ENCODE measurements around the gene ENO1. TPM values are rescaled to one million over a fixed set of nuclear protein-coding genes. Genes with fewer than 3 reads are reported as not detected.

Gene ENO1
- polyA plus RNA-seq, 1 donor from 2014 or later: 728 TPM

- Mint-ChIP-seq H3K27ac (no peak overlapping the region), H3K27me3 (no peaks in the 10 kb centered on the region), H3K4me1 (peaks cover 11 to 17% (median 15%) of the 10 kb centered on the region in 3 donors), H3K9me3 (no peaks in the 10 kb centered on the region), H3K36me3 (peaks cover 7% of the 10 kb centered on the region), H3K4me3 (peak overlapping the region in 2 of 4 donors; percentile 12 to 35)
Measured at GRCh38 chr1:8870103-8870502, 8.4 kb downstream of the ENO1 start.

DNA sequence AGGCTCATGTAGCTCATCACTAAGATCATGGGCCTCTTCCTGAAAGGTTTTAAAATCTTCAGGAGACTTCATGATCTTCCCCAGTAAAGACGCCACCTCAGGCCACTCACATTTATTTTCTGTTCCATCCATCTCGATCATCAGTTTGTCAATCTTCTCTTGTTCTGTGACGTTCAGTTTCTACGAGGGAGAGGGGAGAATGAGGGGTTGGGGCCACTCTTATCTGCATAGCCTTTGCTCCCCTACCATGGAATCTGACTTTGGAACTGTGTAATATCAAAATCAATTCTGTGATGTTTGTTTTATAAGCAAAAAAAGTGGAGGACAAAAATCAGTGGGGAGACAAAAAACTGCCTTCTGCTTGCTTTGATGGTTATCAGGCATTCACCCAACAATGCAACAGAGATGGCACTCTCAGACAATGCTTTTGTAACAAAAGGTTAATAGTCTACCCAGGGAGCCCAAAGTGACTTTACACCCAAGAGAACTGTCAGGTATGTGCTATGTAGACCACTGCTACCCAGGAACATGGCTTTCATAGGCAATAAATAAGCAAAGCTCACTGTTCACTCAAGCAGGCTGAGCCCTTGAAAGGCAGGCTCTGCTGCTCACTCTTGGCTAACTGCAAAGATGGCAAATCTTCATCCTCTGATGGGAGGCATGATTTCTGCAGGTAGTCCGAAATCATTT lies 10.5 kb downstream of the ENO1 start:
- Mint-ChIP-seq H3K4me3 (no peak overlapping the region), H3K4me1 (peaks cover 3 to 10% (median 5%) of the 10 kb centered on the region in 3 donors), H3K27ac (no peak overlapping the region), H3K27me3 (no peaks in the 10 kb centered on the region), H3K36me3 (peaks cover 7% of the 10 kb centered on the region), H3K9me3 (no peaks in the 10 kb centered on the region)

DNA sequence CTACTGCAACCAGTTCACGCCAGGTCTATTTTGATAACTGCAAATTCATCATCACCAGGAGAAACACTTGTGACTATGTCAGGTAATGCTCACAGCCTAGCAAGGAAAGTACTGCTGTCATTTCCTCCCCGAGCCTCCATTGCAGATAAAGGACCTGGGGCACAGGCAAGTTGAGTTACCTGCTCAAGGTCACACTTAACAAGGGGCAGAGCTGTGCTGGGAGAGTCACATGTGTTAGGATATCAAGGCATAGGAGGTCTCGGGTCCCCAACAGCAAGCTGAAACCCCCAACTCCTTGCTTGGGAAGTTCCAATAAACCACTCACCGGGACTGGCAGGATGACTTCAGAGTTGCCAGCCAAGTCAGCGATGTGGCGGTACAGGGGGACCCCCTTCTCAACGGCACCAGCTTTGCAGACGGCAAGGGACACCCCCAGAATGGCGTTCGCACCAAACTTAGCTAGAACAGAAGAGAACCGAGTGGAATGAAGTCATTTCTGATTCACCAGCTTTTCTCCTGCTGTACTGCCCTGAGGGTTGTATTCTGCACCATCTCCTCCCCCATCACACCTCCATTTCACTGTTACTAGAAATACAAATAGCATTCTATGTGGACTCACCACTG lies 11.6 kb downstream of the ENO1 start:
- H3K36me3 Mint-ChIP-seq: peaks cover 9% of the 10 kb centered on the region

DNA sequence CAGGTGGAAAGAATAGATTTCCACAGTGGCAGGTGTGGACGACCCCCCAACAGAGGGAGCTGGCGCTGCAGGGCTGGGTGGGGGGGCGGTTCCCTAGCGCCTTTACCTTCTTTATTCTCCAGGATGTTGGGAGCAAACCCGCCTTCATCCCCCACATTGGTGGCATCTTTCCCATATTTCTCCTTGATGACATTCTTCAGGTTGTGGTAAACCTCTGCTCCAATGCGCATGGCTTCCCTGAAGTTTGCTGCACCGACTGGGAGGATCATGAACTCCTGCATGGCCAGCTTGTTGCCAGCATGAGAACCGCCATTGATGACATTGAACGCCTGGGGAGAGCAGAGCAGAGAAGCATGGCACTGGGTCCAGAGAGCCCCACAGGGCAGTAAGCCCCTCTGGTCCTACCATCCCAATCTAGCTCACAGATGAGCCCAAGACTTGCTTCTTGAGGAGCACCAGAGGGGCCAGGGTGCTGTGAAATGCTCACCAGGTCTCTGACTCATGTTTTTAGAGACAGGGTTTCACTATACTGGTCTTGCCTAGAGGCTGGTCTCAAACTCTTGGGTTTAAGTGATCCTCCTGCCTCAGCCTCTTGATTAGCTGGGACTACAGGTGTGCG lies 12.2 kb downstream of the ENO1 start:
- no peak overlapping the region for H3K4me3 Mint-ChIP-seq
- peaks cover 9% of the 10 kb centered on the region for H3K36me3 Mint-ChIP-seq
- no peaks in the 10 kb centered on the region for H3K9me3 Mint-ChIP-seq
- no peaks in the 10 kb centered on the region for H3K27me3 Mint-ChIP-seq
- peak overlapping the region in 1 of 3 donors; percentile 31 for H3K27ac Mint-ChIP-seq
- peaks cover 1 to 4% (median 1%) of the 10 kb centered on the region in 3 donors for H3K4me1 Mint-ChIP-seq

More for the DNA sequence above, 11.6 kb downstream of the ENO1 start:
- H3K27ac Mint-ChIP-seq: peak overlapping the region in 2 of 3 donors; percentile 31 to 53
- H3K4me1 Mint-ChIP-seq: peaks cover 1 to 4% (median 1%) of the 10 kb centered on the region in 3 donors
- H3K9me3 Mint-ChIP-seq: no peaks in the 10 kb centered on the region
- no peaks in the 10 kb centered on the region for H3K27me3 Mint-ChIP-seq
- no peak overlapping the region for H3K4me3 Mint-ChIP-seq

GRCh38 chr1:8864713-8865344 lies 13.7 kb downstream of the ENO1 start:
- H3K27me3 Mint-ChIP-seq: no peaks in the 10 kb centered on the region
- peaks cover 10% of the 10 kb centered on the region for H3K36me3 Mint-ChIP-seq
- H3K9me3 Mint-ChIP-seq: no peaks in the 10 kb centered on the region
- peaks cover 1 to 4% (median 3%) of the 10 kb centered on the region in 3 donors for H3K4me1 Mint-ChIP-seq
- H3K27ac Mint-ChIP-seq: no peak overlapping the region
- no peak overlapping the region for H3K4me3 Mint-ChIP-seq

DNA sequence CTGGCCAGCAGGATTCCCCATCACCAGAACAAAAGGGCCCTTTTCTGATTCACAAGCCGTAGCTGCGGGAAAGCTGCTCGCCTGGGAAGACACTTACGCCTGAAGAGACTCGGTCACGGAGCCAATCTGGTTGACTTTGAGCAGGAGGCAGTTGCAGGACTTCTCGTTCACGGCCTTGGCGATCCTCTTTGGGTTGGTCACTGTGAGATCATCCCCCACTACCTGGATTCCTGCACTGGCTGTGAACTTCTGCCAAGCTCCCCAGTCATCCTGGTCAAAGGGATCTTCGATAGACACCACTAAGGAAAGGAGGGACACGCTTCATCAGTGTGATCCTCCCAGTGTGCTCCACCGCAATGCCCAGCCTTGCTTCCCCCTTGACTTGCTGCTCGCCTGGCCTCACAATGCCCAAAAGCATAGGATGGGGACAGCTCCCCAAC lies 14.7 kb downstream of the ENO1 start:
- Mint-ChIP-seq H3K4me1 (peaks cover 6 to 7% (median 6%) of the 10 kb centered on the region in 3 donors), H3K4me3 (no peak overlapping the region), H3K27ac (peak overlapping the region in 2 of 3 donors; percentile 56 to 67), H3K9me3 (no peaks in the 10 kb centered on the region), H3K27me3 (no peaks in the 10 kb centered on the region), H3K36me3 (peaks cover 9% of the 10 kb centered on the region)

GRCh38 chr1:8863138-8863537 lies 15.3 kb downstream of the ENO1 start:
- Mint-ChIP-seq H3K27ac (no peak overlapping the region), H3K4me3 (no peak overlapping the region), H3K27me3 (no peaks in the 10 kb centered on the region), H3K36me3 (peaks cover 9% of the 10 kb centered on the region), H3K4me1 (peaks cover 6 to 10% (median 7%) of the 10 kb centered on the region in 3 donors), H3K9me3 (no peaks in the 10 kb centered on the region)

DNA sequence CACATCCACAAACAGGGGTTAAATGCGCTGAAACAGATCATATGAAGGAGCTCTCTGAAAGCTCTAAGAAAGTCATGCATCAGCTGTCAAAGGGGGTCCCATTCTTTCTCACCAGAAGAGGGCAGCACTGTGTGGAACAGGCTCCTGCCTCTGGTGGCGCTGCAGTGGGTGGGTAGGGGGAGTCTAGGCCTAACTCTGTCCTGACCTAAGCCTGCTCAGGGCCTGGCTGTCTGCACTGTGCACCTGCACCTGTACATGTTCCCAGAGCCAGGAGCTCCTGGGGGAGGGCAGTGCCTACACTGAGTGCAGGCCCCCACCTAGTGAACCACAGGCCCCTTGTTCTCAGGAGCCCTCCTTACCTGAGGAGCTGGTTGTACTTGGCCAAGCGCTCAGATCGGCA lies 16.0 kb downstream of the ENO1 start:
- no peaks in the 10 kb centered on the region for H3K27me3 Mint-ChIP-seq
- peaks cover 6 to 10% (median 7%) of the 10 kb centered on the region in 3 donors for H3K4me1 Mint-ChIP-seq
- H3K27ac Mint-ChIP-seq: no peak overlapping the region
- H3K9me3 Mint-ChIP-seq: no peaks in the 10 kb centered on the region
- H3K4me3 Mint-ChIP-seq: no peak overlapping the region
- peaks cover 9% of the 10 kb centered on the region for H3K36me3 Mint-ChIP-seq

DNA sequence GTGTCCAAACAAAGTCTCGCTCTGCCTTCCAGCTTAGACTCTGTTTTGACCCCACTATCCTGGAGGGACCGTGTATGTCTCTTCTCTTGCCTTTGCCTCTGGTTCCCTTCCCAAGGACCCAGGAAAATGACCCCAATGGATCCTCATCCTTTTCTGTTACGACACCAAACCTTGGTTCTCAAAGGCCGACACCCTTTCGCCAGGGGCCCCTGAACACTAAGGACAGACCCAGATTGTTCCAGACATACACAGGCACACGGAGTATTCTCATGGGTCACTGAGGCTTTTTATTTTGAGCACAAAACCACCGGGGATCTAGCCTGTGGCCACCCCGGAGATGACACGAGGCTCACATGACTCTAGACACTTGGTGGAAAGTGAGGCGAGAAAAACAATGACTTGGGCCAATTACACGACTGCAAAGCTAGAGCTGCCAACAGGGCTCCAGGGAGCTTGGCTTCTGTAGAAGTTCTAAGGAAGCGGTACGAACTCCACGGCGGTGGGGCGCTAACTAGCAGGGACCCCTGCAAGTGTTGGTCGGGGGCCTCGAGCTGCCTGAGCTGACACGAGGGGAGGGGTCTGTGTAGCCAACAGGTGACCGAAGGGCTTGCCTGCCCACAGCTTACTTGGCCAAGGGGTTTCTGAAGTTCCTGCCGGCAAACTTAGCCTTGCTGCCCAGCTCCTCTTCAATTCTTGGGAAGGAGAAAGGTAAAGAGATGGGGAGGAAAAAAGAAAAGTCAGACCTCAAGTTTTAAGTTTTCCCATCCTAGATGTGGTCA lies 17.6 kb downstream of the ENO1 start:
- H3K27ac Mint-ChIP-seq: peak overlapping the region in 1 of 3 donors; percentile 43
- H3K27me3 Mint-ChIP-seq: no peaks in the 10 kb centered on the region
- H3K4me1 Mint-ChIP-seq: peaks cover 6 to 10% (median 7%) of the 10 kb centered on the region in 3 donors
- peaks cover 9% of the 10 kb centered on the region for H3K36me3 Mint-ChIP-seq
- no peaks in the 10 kb centered on the region for H3K9me3 Mint-ChIP-seq
- H3K4me3 Mint-ChIP-seq: no peak overlapping the region

DNA sequence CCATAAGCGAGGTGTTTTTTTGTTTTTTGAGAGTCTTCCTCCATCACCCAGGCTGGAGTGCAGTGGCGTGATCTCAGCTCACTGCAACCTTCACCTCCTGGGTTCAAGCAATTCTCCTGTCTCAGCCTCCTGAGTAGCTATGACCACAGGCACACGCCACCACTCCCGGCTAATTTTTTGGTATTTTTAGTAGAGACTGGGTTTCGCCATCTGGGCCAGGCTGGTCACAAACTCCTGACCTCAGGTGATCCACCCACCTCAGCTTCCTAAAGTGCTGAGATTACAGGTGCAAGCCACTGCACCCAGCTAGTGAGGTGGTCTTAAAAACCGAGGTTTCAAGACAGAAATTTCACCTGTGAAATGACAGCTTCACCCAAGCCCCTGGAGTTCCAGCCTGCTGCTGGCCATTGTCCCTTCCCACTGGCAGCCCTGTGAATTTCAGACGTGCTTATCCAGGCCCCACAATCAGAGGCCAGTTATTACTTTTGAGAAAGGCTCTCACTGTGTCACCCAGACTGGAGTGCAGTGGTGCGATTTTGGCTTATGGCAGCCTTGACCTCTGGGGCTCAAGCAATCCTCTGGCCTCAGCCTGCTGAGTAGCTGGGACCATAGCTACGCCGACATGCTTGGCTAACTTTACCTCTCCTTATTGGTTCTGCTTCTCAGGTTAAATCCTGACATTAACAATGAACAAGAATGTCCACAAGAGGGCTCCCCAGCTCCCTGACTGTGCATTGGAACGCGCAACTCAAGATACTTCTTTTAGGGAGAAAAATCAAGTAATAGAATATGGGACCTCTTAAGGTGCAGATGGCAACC lies 19.4 kb downstream of the ENO1 start:
- H3K36me3 Mint-ChIP-seq: peaks cover 9% of the 10 kb centered on the region
- H3K4me1 Mint-ChIP-seq: peaks cover 6 to 10% (median 7%) of the 10 kb centered on the region in 3 donors
- no peaks in the 10 kb centered on the region for H3K9me3 Mint-ChIP-seq
- H3K4me3 Mint-ChIP-seq: peak overlapping the region in 1 of 4 donors; percentile 58
- peak overlapping the region in 2 of 3 donors; percentile 12 to 72 for H3K27ac Mint-ChIP-seq
- no peaks in the 10 kb centered on the region for H3K27me3 Mint-ChIP-seq

- H3K9me3 Mint-ChIP-seq: no peaks in the 10 kb centered on the region
- H3K4me3 Mint-ChIP-seq: no peak overlapping the region
- H3K36me3 Mint-ChIP-seq: peaks cover 9% of the 10 kb centered on the region
- no peaks in the 10 kb centered on the region for H3K27me3 Mint-ChIP-seq
- H3K4me1 Mint-ChIP-seq: peaks cover 6 to 10% (median 7%) of the 10 kb centered on the region in 3 donors
- peak overlapping the region in 2 of 3 donors; percentile 55 to 71 for H3K27ac Mint-ChIP-seq
Measured at GRCh38 chr1:8858112-8858668, 20.3 kb downstream of the ENO1 start.

DNA sequence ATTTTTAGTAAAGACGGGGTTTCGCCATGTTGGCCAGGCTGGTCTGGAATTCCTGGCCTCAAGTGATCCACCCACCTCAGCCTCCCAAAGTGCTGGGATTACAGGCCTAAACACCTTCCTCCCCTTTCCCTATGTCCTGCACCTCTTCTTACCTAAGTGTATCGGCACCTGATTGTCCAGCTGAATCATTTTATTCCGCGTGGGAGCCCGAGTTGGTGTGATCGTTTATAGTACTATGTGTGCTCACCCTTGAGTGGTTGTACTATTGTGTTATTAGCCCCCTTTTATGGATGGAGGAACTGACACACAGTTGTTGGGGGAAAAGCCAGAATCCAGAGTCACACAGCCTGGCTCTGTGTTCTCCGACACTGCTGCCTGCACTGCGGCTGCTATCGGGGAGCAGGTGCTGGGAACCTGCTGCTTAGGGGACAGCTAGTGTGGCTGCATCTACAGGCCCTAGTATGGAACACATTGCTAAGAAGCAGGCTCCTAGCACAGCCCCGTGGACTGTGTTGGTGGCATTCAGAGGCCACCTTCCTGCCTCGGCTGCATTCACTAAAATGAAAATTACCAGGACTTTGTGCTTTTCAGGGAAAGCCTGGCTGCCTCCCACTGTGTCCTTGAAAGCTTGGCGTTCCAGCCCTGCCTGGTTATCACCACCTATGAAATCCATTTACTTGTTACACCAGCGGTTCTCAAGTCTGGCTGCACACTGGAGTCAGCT lies 21.6 kb downstream of the ENO1 start:
- Mint-ChIP-seq H3K4me1 (peaks cover 6 to 10% (median 7%) of the 10 kb centered on the region in 3 donors), H3K27ac (no peak overlapping the region), H3K4me3 (no peak overlapping the region), H3K9me3 (no peaks in the 10 kb centered on the region), H3K27me3 (no peaks in the 10 kb centered on the region), H3K36me3 (peaks cover 5% of the 10 kb centered on the region)

- H3K4me3 Mint-ChIP-seq: peak overlapping the region in 1 of 4 donors; percentile 49
- no peak overlapping the region for H3K27ac Mint-ChIP-seq
Measured at GRCh38 chr1:8854240-8854639, 24.2 kb downstream of the ENO1 start.

More at GRCh38 chr1:8854240-8854639, 24.2 kb downstream of the ENO1 start:
- no peaks in the 10 kb centered on the region for H3K9me3 Mint-ChIP-seq
- peaks cover 2% of the 10 kb centered on the region for H3K36me3 Mint-ChIP-seq
- peaks cover 1 to 7% (median 2%) of the 10 kb centered on the region in 3 donors for H3K4me1 Mint-ChIP-seq
- H3K27me3 Mint-ChIP-seq: no peaks in the 10 kb centered on the region

All from IgD-negative memory B cell (primary cell).